ENCODE measurements around the gene ENOX1. TPM values are rescaled to one million over a fixed set of nuclear protein-coding genes. Genes with fewer than 3 reads are reported as not detected.

Gene ENOX1
- total RNA-seq, 2 donors from 2014 or later: 0.33 TPM; not detected in 1

DNA sequence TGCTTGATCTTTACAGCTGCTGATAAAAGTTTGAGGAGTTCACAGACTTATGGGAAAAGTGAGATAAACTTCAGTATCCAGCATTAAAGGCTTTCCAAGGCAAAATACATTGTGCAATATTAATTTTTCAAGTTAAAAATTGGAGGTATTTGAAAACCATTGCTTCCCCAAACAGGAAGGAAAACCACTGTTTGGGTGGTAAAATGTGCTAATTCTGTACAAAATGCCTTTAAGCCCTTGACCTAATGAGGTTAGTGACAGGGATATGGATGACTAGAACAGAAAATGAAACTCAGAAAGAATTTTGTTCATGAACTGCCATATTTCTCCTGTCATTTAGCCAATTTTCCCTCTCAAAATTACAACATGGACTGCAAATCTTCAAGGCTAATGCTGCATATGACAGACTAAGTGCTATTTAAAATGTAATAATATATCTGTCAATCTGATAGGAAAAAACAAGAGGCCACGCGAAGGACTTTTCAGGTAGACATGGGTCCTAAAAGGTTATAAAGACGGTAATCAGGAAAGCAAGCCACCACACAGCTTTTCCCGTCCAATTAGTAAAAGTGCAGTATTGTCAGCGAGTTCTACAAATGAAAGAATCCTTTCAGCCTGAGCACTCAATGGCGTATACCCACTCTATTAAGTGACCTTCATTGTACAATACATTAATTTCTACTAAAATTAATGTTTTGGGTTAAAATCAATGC, 212.8 kb downstream of the ENOX1 start:
- no peak overlapping the region for H3K9ac ChIP-seq (ENCODE audit: extremely low read depth, low read length, poor library complexity, severe bottlenecking)
- H3K27ac ChIP-seq (ENCODE audit: low read depth, low read length): no peak overlapping the region
- no peaks in the 10 kb centered on the region for H3K36me3 Mint-ChIP-seq (ENCODE audit: low read depth)
- H3K4me3 ChIP-seq (ENCODE audit: low read length): no peak overlapping the region
- no peak overlapping the region for H3K4me3 Mint-ChIP-seq
- H3K27me3 ChIP-seq (ENCODE audit: control insufficient read depth, insufficient read depth, low read length, poor library complexity, severe bottlenecking): peaks cover 80% of the 10 kb centered on the region
- peaks cover 5% of the 10 kb centered on the region for H3K9me3 ChIP-seq (ENCODE audit: control insufficient read depth, low read length)
- H3K4me1 ChIP-seq (ENCODE audit: control insufficient read depth, insufficient read depth, low read length): no peaks in the 10 kb centered on the region
- no peaks in the 10 kb centered on the region for H3K4me1 Mint-ChIP-seq
- H3K36me3 ChIP-seq (ENCODE audit: control insufficient read depth, insufficient read depth, low read length): no peaks in the 10 kb centered on the region
- no peaks in the 10 kb centered on the region for H3K9me3 Mint-ChIP-seq
- TF ChIP-seq, protein P1, sequence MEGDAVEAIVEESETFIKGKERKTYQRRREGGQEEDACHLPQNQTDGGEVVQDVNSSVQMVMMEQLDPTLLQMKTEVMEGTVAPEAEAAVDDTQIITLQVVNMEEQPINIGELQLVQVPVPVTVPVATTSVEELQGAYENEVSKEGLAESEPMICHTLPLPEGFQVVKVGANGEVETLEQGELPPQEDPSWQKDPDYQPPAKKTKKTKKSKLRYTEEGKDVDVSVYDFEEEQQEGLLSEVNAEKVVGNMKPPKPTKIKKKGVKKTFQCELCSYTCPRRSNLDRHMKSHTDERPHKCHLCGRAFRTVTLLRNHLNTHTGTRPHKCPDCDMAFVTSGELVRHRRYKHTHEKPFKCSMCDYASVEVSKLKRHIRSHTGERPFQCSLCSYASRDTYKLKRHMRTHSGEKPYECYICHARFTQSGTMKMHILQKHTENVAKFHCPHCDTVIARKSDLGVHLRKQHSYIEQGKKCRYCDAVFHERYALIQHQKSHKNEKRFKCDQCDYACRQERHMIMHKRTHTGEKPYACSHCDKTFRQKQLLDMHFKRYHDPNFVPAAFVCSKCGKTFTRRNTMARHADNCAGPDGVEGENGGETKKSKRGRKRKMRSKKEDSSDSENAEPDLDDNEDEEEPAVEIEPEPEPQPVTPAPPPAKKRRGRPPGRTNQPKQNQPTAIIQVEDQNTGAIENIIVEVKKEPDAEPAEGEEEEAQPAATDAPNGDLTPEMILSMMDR (conservative IDR thresholded peaks at IDR 0.05): no peak
- no peak overlapping the region for H3K27ac Mint-ChIP-seq
- WGBS, 2 experiments (ENCODE audit: insufficient coverage in 1 of 2, insufficient read length in 1 of 2): 88 to 100% methylated on average over 4 to 6 of the region's 6 CpGs
- H3K27me3 Mint-ChIP-seq (ENCODE audit: insufficient read depth): peaks cover 26% of the 10 kb centered on the region
- DNase-seq: no peak

DNA sequence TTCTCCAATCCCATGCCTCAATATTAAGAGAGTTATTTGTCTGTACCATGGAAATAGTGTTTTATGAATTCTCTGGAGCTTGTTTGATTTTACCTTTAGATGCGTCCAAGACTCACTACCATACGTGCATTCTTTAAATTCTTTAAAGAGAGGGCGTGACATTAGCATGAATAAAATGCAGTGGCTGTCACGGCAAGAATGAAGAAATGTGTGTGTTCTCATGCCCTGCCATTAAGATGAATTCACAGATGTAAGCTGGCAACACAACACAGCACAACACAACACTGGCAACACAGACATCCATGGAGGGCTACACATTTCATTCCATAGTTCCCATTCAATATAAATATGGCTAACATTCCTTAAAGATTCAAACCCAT, 213.4 kb downstream of the ENOX1 start:
- Histone ChIP-seq H3K9ac (ENCODE audit: extremely low read depth, low read length, poor library complexity, severe bottlenecking) (no peak overlapping the region), H3K27me3 (ENCODE audit: control insufficient read depth, insufficient read depth, low read length, poor library complexity, severe bottlenecking) (peaks cover 86% of the 10 kb centered on the region), H3K27ac (ENCODE audit: low read depth, low read length) (no peak overlapping the region), H3K4me1 (ENCODE audit: control insufficient read depth, insufficient read depth, low read length) (no peaks in the 10 kb centered on the region), H3K4me3 (ENCODE audit: low read length) (no peak overlapping the region), H3K36me3 (ENCODE audit: control insufficient read depth, insufficient read depth, low read length) (no peaks in the 10 kb centered on the region), H3K9me3 (ENCODE audit: control insufficient read depth, low read length) (peaks cover 5% of the 10 kb centered on the region)
- DNase-seq: no peak
- TF ChIP-seq, protein P1 (conservative IDR thresholded peaks at IDR 0.05): no peak
- no peak overlapping the region for H3K4me3 Mint-ChIP-seq
- no peak overlapping the region for H3K27ac Mint-ChIP-seq
- H3K36me3 Mint-ChIP-seq (ENCODE audit: low read depth): no peaks in the 10 kb centered on the region
- no peaks in the 10 kb centered on the region for H3K4me1 Mint-ChIP-seq
- WGBS, 2 experiments (ENCODE audit: insufficient coverage in 1 of 2, insufficient read length in 1 of 2): 69 to 80% methylated on average over 3 to 4 of the region's 4 CpGs
- H3K9me3 Mint-ChIP-seq: no peaks in the 10 kb centered on the region
- peaks cover 26% of the 10 kb centered on the region for H3K27me3 Mint-ChIP-seq (ENCODE audit: insufficient read depth)

DNA sequence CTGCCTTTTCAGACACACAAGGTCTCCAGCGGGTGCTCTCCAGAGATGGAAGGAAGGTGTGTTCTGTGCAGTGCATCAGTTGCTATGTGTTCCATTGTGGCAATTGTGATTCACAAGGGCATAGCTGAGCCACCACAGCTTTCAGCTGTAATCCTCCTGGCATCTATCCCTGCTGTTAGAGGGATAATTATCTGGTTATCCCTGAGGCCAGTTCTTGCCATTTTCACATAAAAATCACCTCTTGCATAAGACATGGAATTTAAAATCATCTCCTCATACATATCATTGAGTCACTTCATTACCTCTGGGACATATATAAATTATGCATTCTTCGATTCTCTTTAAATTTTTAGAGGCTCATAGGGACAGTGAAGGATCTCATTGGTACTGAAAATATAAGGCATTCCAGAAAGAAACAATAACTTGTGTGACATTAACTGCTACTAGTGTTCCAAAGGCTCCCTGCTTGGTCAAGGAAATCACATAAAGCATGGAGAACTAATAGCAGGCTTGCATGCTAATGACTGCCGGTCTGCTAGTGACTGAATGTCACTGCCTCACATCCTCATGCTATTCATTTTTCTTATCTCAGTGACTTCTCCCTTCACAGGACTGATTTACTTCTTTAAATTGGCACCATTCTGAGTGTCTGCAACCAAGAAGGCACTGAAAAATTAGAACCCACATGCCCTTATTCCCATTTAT, 214.0 kb downstream of the ENOX1 start:
- Mint-ChIP-seq H3K36me3 (ENCODE audit: low read depth) (no peaks in the 10 kb centered on the region), H3K27ac (no peak overlapping the region), H3K27me3 (ENCODE audit: insufficient read depth) (peaks cover 26% of the 10 kb centered on the region), H3K4me3 (no peak overlapping the region), H3K4me1 (no peaks in the 10 kb centered on the region), H3K9me3 (no peaks in the 10 kb centered on the region)
- H3K36me3 ChIP-seq (ENCODE audit: control insufficient read depth, insufficient read depth, low read length): no peaks in the 10 kb centered on the region
- H3K27me3 ChIP-seq (ENCODE audit: control insufficient read depth, insufficient read depth, low read length, poor library complexity, severe bottlenecking): peaks cover 88% of the 10 kb centered on the region
- no peak overlapping the region for H3K4me3 ChIP-seq (ENCODE audit: low read length)
- 63 to 81% methylated on average over 3 of the region's 3 CpGs for WGBS, 2 experiments (ENCODE audit: insufficient coverage in 1 of 2, insufficient read length in 1 of 2)
- H3K9me3 ChIP-seq (ENCODE audit: control insufficient read depth, low read length): peaks cover 5% of the 10 kb centered on the region
- H3K9ac ChIP-seq (ENCODE audit: extremely low read depth, low read length, poor library complexity, severe bottlenecking): no peak overlapping the region
- peak overlapping the region; percentile 47 for H3K27ac ChIP-seq (ENCODE audit: low read depth, low read length)
- TF ChIP-seq, protein P1 (conservative IDR thresholded peaks at IDR 0.05): no peak
- H3K4me1 ChIP-seq (ENCODE audit: control insufficient read depth, insufficient read depth, low read length): no peaks in the 10 kb centered on the region
- DNase-seq: no peak

Measured in endodermal cell (in vitro differentiated cells).